ENCODE results near the gene GSTO1. TPM values are rescaled to one million over a fixed set of nuclear protein-coding genes. Genes with fewer than 3 reads are reported as not detected.
"Not testable (repeated sequence)": the region's sequence is repeated elsewhere in the genome, so short reads cannot be mapped to it uniquely, and the experiment has no call there.

Gene GSTO1
- 10 to 100 TPM; 36.5 to 57.7 (median 44.6) TPM for polyA plus RNA-seq (ENCODE audit: insufficient read length in 10 of 10)
- long read RNA-seq, donor 1, transcript GSTO1-202 (6 exons, 972 nt): major isoform, 21 of 26 reads
- long read RNA-seq, donor 1, transcript GSTO1-204 (5 exons, 829 nt): minor isoform, 5 of 26 reads
- long read RNA-seq, donor 1, partial matches to known transcripts: 0 of 26 reads
- long read RNA-seq, donor 1, other reads (novel, unspliced or antisense): 0 of 26 reads
- long read RNA-seq, donor 2, transcript GSTO1-202 (6 exons, 972 nt): major isoform, 12 of 15 reads
- long read RNA-seq, donor 2, partial matches to known transcripts: 0 of 15 reads
- long read RNA-seq, donor 2, other reads (novel, unspliced or antisense): 0 of 15 reads
- long read RNA-seq, donor 3: 0 reads
- long read RNA-seq, donor 4, transcript GSTO1-202 (6 exons, 972 nt): major isoform, 16 of 18 reads
- long read RNA-seq, donor 4, partial matches to known transcripts: 0 of 18 reads
- long read RNA-seq, donor 4, other reads (novel, unspliced or antisense): 0 of 18 reads
- long read RNA-seq, donor 5, transcript GSTO1-202 (6 exons, 972 nt): major isoform, 28 of 32 reads
- long read RNA-seq, donor 5, partial matches to known transcripts: 0 of 32 reads
- long read RNA-seq, donor 5, other reads (novel, unspliced or antisense): 0 of 32 reads
- long read RNA-seq, donor 6, transcript GSTO1-202 (6 exons, 972 nt): major isoform, 25 of 29 reads
- long read RNA-seq, donor 6, partial matches to known transcripts: 0 of 29 reads
- long read RNA-seq, donor 6, other reads (novel, unspliced or antisense): 0 of 29 reads
- long read RNA-seq, donor 7, transcript GSTO1-202 (6 exons, 972 nt): major isoform, 19 of 24 reads
- long read RNA-seq, donor 7, partial matches to known transcripts: 0 of 24 reads
- long read RNA-seq, donor 7, other reads (novel, unspliced or antisense): 0 of 24 reads
- long read RNA-seq, donor 8, transcript GSTO1-202 (6 exons, 972 nt): major isoform, 21 of 29 reads
- long read RNA-seq, donor 8, transcript GSTO1-204 (5 exons, 829 nt): minor isoform, 8 of 29 reads
- long read RNA-seq, donor 8, partial matches to known transcripts: 0 of 29 reads
- long read RNA-seq, donor 8, other reads (novel, unspliced or antisense): 0 of 29 reads
- long read RNA-seq, donor 9, partial matches to known transcripts: 0 of 2 reads
- long read RNA-seq, donor 9, other reads (novel, unspliced or antisense): 0 of 2 reads

- peak; percentile 45 to 88 (median 70) for DNase-seq
Observed at GRCh38 chr10:104254493-104255310, at the start of gene GSTO1. GSTO1 (plus strand) TSS chr10:104254892; CDS start chr10:104254929, 37 bp downstream.

GRCh38 chr10:104208730-104209129 lies 46.0 kb upstream of the GSTO1 start:
- DNase-seq: no peak

- peak; percentile 18 to 49 (median 29) for DNase-seq
Observed at GRCh38 chr10:104209575-104210198, 45.0 kb upstream of the GSTO1 start.

- DNase-seq: no peak
Observed at GRCh38 chr10:104216631-104217030, 38.1 kb upstream of the GSTO1 start.

- DNase-seq: peak; percentile 11 to 20 (median 13)
Observed at GRCh38 chr10:104218751-104219150, 35.9 kb upstream of the GSTO1 start.

- no peak for DNase-seq
Observed at GRCh38 chr10:104220522-104220921, 34.2 kb upstream of the GSTO1 start.

GRCh38 chr10:104223304-104223703 lies 31.4 kb upstream of the GSTO1 start:
- no peak for DNase-seq

- DNase-seq: no peak
Observed at GRCh38 chr10:104230490-104230889, 24.2 kb upstream of the GSTO1 start.

GRCh38 chr10:104231784-104232612 lies 22.7 kb upstream of the GSTO1 start, which contains the start of gene CFAP43:
CFAP43 (minus strand) TSS chr10:104232364; CDS start chr10:104232246, 118 bp downstream.
- peak; percentile 95 to 99 (median 98) for DNase-seq

GRCh38 chr10:104232613-104233102 lies 22.0 kb upstream of the GSTO1 start:
- no peak for DNase-seq

GRCh38 chr10:104233817-104234216 lies 20.9 kb upstream of the GSTO1 start:
- DNase-seq: no peak

GRCh38 chr10:104234934-104235333 lies 19.8 kb upstream of the GSTO1 start:
- no peak for DNase-seq

- no peak for DNase-seq
Observed at GRCh38 chr10:104235801-104236200, 18.9 kb upstream of the GSTO1 start.

GRCh38 chr10:104240078-104240477 lies 14.6 kb upstream of the GSTO1 start:
- no peak for DNase-seq

GRCh38 chr10:104242545-104242944 lies 12.1 kb upstream of the GSTO1 start:
- DNase-seq: no peak

- DNase-seq: not testable (repeated sequence)
Observed at GRCh38 chr10:104243009-104243408, 11.7 kb upstream of the GSTO1 start.

GRCh38 chr10:104243512-104243911 lies 11.2 kb upstream of the GSTO1 start:
- DNase-seq: no peak

GRCh38 chr10:104245066-104245632 lies 9.5 kb upstream of the GSTO1 start:
- no peak for DNase-seq

GRCh38 chr10:104246976-104247375 lies 7.7 kb upstream of the GSTO1 start:
- DNase-seq: no peak
